ENCODE measurements around the gene PPP1R9B. TPM values are rescaled to one million over a fixed set of nuclear protein-coding genes. Genes with fewer than 3 reads are reported as not detected.
A peak's percentile ranks its signal among the peaks of the same experiment; 100 is the strongest.

The PPP1R9B gene
- total RNA-seq, 1 donor from 2014 or later, result 30.1 TPM

DNA sequence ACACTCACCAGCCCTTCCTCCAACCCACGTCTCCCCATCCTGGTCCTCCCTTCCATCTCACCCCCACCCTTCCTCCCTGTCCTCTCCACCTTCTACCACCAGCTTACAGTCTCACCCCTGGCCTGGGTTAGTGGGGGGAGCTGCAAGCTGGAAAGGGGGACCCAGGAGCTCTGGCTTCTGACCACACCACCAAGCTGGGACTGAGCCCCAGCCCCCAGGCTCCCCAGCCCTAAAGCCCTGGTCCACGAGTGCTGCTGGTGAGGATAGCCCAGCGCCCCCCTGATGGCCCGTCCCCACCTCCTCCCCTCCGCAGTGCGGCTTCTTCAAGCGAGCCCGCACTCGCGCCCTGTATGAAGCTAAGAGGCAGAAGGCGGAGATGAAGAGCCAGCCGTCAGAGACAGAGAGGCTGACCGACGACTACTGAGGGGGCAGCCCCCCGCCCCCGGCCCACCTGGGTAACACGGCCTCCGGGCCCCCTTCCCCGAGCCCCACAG, 62.5 kb downstream of the PPP1R9B start:
- no peak for DNase-seq

DNA sequence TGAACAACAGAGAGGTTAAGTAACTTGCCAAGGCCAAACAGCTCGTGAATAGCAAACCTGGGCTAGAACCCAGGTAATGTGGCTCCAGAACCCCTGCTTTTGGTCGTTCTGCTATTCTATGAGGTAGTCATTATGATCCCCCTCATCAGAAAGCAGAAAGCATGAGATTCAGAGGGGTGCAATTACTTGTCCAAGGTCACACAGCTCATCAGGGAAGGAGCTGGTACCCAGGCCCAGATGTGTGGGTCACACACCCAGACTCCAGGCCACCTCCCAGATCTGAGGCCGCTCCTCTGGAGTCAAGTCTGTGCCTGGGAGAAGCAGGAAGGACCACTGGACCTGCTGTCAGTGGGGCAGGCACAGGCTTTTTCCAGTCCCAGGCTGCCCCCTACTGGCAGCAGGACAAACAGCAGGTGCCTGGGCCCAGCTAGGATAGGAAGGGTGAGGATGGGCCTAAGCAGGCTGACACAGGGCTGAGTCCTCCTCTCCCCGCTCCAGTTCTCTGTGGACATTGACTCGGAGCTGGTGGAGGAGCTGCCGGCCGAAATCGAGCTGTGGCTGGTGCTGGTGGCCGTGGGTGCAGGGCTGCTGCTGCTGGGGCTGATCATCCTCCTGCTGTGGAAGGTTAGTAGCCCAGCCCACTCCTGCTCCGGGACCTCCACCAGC, 63.1 kb downstream of the PPP1R9B start:
- DNase-seq, result peak; percentile 82

Other genes with a start within 250 kb of the PPP1R9B start
- 1.2 TPM for gene DLX4, start 181.5 kb downstream of the PPP1R9B start, total RNA-seq
- gene DLX3, start 155.5 kb downstream of the PPP1R9B start, total RNA-seq, result 0.82 TPM
- 42.2 TPM for gene ITGA3, start 94.6 kb downstream of the PPP1R9B start, total RNA-seq
- gene PDK2, start 55.3 kb downstream of the PPP1R9B start, total RNA-seq, result 28.2 TPM
- gene SAMD14, start 20.5 kb downstream of the PPP1R9B start, total RNA-seq, result 1.0 TPM
- gene SGCA, start 15.3 kb upstream of the PPP1R9B start, total RNA-seq, result 148 TPM
- gene COL1A1, start 51.0 kb upstream of the PPP1R9B start, total RNA-seq, result 3,144 TPM
- gene TMEM92, start 123.8 kb upstream of the PPP1R9B start, total RNA-seq, result not detected
- 29.0 TPM for gene XYLT2, start 195.4 kb upstream of the PPP1R9B start, total RNA-seq
- gene MRPL27, start 222.5 kb upstream of the PPP1R9B start, total RNA-seq, result 32.2 TPM
- 4.3 TPM for gene EME1, start 222.6 kb upstream of the PPP1R9B start, total RNA-seq
- 55.5 TPM for gene LRRC59, start 246.8 kb upstream of the PPP1R9B start, total RNA-seq

Measured in tongue (tissue), 2 donors.